DMS153 (cell line): ENCODE data around the gene NRARP.
A peak's percentile ranks its signal among the peaks of the same experiment; 100 is the strongest.

ENCODE experiments used
- DNase-seq: peaks from one replicate; lab custom pipeline; 2025; lab: John Stamatoyannopoulos, UW

The NRARP gene

DNA sequence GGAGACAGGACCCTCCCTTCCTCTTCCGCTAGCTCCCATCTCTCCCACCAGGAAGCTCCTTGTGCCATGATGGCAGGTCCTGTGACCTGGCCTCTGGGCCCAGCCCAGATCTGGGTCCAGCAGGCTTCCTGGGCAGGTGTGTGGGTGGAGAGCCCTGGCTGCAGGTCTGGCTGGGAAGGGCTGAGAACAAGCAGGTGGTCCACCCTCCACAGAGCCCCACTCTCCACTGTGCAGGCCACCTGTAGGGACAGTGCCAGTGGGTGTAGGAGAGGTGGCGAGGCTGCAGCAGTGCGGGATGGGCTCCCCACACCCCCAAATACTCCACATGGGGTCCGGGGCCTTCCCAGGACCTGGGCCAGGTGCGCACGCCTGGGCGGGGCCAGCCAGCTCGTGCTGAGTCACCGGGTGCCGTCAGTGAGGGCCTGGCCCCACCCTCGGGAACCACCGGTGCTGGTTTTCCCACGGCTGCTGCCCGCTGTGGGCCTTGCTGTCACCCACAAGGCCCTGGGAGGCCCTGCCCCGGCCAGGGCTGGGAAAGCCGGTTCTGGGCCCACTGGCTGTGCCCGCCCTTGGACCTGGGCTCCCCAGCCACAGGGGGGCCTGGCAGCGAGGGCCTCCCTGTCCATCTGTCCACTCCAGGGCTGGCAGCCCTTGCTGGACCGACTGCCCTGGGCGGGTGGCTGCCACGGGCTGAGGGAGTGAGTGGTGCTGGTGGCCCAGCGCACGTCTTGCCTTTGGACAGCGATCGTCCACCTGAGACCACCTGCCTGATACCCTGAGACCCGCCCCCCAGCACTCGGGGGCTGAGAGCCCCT lies 9.3 kb upstream of the NRARP start:
- DNase-seq = peak; percentile 53

DNA sequence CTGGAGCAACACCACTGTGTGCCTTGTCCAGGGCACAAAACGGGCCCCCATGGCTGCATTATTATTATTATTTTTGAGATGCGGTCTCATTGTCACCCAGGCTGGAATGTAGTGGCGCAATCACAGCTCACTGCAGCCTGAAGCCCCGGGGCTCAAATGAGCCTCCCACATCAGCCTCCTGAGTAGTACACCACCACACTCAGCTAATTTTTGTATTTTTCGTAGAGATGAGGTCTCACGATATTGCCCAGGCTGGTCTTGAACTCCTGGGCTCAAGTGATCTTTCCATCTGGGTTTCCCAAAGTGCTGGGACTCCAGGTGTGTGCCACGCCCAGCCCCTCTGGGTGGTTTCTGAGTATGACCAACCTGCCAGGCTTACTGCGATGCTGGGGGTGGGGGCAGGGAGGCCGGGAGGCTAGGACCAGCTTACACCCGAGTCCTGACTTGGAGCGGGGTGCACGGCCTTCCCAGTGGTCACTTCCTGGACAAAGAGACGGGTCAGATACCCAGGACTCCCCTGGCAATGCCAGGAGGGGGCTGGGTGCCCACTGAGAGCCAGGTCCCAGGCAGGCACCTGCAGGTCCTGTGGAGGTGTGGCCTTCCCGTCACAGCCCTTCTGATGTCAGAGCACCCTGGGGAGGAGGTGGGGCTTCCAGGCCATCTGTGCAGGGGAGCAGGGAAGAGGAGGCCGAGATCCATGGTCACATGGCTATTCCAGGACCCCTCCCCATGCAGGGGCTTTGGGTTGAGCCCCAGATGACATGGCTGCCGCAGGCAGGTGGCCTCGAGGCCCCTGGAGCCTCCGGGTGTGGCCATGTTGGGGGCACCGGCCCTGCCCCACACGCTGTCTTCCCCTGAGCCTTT lies 8.3 kb upstream of the NRARP start:
- peak; percentile 79 for DNase-seq

DNA sequence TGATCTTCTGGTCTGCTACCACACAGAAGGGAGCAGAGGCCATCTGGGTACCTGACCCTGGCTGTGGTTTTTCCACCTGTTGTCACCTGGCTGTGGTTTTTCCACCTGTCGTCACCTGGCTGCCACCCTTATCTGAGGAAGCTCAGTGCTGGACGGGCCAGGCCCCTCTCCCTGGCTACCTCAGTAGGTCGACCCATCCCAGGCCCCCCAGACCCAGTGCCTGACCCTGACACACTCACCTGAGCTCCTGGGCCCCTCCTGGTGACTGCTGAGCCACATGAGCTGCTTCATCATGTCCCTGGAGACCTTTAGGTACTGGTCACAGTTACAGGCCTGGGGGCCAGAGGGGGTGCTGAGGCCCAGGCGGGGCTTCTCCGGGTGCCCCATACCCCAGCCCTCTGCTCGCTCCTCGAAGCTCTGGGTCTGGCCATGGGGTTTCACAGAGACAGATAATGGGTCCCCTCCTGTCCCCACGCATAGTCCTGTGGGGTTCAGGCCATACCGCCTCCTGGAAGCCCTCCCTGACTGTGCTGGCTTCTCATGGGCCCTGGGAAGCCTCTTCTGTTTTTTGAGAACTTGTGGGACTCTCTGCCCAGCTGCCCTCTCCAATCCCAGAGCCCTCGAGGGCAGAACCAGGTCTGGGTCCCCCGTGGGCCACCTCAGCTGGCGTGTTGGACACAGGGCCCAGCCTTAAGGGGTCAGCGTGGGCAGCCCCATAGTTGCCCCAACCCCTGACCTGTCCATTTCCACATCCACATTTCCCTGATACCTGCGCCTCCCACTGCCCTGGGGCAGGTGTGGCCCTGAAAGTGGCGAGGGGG lies 7.5 kb upstream of the NRARP start:
- no peak for DNase-seq

DNA sequence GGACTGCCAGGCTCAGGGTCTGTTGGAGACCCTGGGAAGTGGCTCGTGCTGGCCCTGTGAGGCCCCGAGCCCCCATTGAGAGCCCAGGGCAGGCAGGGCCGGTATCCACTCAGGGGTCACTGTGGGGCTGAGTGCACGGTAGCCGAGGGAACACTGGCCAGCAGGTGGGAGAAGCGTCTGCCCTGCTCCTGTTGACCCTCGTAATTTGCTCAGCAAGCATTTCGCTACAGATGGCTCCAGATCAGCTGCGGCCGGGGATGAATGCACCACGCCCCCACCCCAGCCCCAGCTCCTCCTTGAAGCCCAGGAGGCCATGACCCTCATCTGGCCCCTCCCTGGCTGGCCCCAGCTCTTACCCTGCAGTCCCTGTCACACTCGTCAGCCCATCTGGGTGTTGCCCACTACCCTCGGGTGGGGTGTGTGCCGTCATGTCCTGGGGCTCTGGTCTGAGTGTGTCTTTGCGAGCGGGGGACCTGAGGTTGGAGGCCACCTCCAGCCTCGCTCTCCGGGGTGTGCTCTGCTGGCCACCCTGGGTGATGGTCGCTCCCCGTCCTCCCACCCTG lies 6.1 kb upstream of the NRARP start:
- no peak for DNase-seq

DNA sequence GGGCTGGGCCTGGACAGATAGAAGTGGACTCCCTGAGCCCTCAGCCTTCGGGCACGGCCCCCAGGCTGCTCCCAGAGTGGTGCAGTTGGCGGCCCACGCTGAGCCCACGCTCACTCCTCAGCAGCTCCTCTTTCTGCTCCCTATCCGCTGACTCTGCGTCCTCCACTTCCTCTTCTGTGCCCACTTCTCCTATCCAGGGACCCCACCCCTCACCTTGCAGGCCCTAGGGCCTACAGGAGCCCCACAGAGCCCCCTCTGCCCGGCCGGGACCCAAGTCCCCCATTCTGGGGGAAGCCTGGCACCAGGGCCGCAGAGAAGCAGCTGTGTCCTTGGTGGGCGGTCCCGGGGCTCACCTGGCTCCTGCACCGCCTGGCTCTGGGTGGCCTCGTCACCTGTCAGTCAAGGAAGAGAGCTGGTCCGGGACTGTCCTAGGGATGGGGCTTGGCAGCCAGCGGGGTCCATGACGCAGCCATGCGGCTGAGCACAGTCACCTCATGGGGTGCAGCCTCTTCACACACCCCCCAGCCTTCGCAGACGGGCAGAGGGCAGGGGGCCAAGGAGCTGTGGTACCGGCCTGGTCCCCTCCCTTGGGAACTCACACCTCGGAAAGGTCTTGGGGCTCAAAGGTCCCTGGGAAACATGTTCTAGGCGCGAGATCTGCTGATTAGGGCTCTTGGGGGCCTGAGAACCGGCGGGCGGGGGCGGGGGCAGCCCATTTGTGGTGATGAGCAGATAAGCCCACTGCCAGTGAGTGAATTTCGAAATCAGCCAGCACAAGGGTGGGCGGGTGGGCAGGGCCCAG lies 5.4 kb upstream of the NRARP start:
- DNase-seq = no peak

DNA sequence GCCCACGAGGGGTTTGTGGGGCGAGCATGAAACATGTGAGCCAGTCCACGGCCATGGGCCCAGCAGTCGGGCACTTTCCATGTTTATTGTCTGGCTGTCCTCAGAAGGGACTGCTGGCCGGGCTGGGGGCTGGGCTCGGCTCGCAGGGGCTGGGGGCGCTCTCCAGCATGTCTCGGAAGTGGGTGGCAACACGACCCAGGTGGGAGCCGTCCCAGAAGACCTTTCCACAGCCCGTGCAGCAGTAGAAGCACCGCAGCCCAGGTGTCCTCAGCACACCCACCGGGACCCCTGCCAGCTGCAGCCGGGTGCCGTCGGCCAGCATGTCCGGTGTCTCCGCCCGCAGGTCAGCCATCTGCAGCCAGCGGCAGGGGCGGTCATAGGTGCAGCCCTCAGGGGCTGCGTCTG lies 4.8 kb upstream of the NRARP start:
- no peak for DNase-seq

DNA sequence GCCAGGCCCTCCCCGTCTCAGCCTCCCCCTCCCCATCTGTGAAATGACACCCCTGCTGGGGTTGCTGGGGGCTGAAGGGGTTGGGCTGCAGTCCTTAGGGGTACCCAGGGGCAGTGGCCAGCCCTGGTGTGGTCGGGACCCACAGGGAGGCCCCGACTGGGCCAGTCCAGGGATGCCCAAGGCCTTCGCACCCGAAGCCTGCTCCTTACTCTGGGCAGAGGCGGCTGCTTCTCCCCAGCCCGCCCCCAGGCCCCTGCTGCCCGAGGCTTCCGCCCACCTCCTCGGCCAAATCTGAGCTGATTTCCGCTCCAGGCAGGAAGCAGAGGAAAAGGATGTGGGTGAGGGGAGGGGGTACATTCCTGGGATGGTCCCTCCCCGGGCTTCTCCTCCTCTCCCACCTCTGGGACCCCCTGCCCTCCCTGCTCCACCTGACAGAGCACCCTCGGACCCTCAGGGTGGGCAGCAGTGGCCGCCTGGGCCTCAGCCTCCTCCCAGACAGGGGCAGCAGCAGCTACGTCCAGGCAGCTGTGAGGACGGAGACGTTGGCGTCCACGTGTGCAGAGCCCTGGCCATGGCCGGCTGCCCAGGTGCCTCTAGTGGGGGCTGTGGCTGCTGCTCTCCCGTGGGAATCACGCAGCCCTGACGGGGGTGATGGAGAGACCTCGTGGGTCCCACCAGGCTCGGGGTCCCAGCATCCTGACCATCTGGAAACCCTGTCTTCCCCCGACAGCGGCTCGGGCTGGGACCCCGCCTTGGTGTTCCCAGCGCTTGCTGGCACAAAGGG lies 4.2 kb upstream of the NRARP start:
- no peak for DNase-seq

DNA sequence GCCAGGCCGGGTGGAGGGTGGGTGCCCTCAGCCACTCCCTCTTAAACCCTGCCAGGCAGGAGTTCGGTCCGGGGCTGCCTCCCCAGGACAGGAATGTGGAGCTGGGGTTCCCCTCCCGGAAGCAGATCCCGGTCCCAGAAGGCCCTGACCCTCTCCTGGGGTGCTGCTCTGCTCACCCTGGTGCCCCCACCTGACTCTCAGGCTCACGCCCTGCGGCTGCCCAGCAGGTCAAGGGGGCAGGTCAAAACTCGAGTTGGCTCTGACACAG lies 3.7 kb upstream of the NRARP start:
- no peak for DNase-seq

DNA sequence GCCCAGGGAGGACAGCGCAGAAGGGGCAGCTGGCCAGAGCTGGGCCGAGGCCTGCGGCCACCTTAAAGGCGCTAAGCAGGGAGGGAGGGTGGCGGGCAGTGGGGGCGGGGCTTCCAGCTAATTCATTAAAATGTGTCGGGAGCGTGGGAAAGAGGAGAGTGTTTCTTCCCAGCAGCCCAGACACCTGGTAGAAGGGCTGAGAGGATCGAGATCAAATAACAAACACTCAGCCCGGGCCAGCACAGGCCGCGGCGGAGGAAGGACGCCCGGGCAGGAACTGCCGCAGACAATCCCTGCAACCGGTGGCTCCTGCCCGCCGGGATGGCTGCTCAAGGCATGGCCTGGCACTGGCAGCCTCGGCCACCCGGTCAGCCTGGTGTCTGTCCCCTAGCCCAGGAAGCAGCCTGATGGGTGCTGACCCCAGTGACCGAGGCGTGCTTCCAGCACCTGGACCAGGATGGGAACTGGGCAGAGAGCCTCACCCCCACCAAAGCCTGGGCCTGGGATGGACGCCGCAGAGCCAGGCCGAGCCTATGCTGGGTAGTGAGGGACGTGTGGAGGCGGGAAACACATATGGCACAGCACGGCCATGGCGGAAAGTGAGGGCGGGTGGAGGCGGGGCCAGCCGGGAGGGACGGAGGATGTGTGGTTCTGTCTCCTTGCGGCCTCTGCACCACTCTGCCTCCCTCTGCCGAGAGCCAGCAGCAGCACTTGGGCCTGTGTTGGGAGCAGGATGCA lies 3.2 kb upstream of the NRARP start:
- DNase-seq = peak; percentile 77

DNA sequence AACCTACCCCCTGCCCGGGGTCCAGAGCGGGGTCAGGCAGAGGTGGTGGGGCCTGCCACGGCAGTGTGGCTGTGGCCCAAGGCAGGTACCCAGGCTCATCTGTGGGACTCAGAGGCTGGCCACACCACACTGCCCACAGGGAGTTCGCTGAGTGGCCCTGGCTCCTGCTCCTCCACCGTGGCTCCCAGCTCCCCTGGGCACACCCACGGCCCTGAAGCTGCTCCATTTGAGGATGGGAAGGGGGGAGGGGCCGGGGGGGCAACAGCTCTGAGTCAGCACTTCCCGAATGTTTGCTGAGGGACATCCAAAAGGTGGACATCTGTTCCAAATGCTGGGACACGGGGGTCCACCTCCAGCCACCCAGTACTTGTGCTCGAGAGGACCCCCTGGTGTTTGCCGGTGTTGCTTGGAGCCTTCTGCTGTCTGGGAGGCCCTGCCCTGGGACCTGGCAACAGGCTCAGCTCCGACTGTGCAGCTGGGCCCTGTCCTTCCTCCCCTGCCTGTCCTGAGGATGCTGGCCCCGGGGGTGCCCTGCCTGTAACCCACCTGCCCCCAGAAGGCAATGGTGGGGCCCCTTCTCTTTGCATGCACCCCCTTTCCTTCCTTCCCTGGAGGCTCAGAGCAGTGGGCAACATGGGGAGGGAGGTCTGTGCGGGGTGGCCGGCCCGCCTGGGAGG lies 2.5 kb upstream of the NRARP start:
- DNase-seq = peak; percentile 11

DNA sequence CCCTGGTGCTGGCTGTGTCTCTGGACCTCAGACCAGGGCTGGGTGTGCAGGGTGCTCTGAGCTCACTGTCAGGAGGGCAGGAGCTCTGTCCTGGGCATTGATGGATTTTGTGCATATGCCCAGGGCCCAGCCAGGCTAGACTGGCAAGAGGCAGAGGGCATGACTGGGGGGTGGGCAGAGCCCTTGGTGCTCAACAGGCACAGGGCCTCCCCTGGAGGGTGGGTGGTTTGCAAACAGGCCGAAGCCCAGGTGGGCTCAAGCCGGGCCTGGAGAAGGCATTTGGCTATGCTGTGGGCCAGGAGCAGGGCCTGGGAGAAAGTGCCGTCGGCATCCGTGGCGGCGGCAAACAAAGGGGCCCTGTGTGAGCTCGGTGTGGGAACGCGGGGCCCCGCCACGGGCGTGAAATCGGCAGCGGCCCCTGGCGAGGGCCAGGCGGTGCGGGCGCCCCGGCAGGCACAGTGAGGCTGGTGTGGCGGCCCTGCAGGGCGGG lies 1.9 kb upstream of the NRARP start:
- no peak for DNase-seq

DNA sequence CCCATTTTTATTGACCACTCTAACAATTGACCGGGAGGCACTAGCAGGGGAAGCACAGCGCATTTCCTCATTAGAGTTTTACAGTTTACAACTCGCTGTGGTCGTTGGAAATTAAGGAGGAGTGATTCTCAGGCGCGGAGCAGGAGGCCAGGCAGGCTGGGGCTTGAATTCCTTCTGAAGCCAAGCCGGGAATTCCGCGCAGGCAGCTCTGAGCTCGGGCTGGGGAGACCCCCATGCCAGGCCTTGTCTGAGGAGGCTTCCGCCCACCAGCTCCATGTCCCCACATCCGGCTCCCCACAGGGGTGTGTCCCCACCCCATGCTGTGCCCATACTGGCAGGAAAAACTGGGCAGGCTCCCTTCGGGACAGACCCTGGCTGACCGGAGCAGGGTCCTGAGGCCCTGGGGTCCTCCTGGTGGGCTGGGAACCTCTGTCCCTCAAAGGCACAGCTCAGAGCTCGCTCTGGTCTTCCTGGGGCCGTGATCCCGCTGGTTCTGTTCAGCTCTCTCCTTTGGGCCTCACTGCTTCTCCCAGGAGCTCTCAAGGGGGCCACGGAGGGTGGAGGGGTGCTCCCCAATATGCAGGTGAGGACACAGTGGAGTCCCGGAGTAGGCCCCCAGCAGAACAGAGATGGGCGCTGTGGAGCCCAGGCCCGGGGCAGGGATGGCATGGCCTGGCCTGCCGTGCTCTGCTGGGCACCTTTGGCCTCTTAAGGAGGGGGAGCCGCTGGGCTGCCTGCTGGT lies 1.3 kb upstream of the NRARP start:
- DNase-seq = no peak

DNA sequence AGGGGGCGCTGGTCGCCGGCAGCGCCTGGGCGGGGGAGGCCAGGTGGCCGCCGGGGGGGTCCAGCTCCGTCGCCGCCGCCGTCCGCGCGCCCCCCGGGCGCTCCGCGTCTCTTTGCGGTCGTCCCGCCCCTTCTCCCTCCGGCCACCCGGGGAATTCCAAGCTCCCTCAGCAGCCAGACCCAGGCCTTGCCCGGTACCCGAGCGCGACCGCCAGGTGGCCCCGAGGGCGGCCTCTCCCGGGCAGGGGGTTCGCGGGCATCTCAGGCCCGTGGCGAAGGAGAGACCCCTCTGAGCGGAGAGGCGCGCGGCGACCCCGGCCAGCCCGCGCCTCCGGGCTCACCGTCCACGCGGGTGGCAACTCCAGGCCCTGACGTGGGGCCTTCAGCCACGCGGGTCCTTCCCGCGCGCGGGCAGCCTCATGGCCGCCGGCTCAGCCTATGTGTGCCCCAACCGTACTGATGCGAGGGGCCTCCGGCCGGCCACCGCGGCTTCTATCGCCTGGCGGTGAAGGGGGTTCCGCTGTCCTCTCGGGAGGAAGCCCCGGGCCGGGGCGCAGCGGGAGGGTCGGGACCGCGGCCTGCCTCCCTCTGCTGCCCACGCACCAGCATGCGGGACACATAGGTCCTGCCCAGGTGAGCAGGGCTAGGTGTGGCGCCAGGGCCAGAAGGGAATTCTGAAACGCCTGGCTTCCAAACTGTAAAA lies 529 bp upstream of the NRARP start:
- DNase-seq = peak; percentile 74

DNA sequence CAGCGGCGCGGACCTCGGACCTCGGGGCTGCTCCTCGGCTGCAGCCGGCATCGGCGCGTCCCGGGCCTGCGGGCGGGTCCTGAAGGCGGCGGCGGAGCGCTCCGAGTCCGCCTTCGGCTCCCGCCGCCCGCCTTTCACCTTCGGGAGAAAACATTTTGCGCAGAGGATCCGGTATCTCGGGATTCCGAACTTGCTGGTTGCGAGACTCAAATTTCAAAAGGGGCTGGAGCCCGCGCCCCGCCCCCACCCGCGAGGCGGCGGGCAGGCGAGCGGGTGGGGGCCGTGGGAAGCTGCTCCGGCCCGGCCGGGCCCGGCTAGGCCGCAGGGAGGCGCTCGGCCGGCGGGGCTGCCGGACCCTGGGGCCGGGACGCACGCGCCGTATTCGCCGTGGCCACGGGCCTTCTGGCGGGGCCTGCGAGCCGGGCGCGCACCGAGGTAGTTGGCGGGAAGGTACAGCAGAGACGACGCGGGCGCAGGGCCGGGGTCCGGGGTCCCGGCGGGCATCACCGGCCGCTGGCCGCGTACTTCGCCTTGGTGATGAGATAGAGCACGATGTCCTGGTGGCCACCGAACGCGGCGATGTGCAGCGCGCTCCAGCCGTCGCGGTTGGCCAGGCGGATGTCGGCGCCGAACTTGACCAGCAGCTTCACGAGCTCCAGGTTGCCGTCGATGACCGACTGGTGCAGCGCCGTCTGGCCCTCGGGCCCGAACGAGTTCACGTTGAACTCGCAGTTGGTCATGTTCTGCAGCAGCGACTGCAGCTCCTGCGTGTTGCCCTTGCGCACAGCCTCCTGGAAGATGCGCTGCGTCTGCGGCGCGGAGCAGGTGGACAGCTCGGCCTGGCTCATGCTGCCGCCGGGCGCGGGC lies 757 bp downstream of the NRARP start:
- peak; percentile 30 for DNase-seq

DNA sequence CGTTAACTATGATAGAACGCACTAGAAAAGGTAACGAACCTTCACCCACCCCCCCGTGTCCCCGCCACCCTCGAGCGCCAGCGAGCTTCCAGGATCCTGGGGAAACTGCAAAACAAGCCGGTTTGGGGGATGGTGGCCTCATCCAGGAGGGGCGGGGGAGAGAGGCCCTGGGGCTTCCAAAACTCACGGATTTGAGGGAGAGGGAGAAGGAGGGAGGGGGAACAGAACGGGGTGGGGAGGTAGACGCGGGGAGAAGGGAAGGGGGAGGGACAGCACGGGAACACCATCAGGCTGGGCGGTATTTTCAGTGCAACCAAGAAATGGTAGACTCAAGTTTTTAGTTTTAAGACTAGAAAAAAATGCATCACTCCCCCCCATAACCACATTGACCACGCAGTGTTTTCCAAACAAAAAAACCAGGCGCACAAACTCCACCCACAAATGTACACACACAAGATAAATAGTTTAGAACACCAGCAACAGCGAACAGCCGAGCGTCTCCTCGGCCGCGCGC lies 1.4 kb downstream of the NRARP start:
- no peak for DNase-seq

DNA sequence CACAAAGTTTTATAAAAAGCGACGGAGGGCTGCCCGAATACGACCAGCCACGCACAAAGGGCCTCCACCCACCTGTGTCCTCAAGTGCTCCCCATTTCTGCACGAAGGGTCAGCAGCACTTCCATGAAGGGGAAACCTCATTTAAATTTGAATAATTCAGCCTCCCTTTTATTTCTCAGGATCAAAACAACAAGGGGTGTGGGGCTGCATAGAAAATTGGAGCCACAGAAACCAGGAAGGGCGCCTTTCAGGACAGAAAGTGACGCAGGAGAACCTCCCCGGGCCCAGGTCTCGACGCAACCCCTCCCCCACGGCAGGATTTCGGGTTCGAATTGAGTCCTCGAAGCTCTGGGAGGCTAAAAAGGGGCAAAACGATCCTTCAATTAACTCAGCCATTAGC lies 2.1 kb downstream of the NRARP start:
- peak; percentile 12 for DNase-seq

DNA sequence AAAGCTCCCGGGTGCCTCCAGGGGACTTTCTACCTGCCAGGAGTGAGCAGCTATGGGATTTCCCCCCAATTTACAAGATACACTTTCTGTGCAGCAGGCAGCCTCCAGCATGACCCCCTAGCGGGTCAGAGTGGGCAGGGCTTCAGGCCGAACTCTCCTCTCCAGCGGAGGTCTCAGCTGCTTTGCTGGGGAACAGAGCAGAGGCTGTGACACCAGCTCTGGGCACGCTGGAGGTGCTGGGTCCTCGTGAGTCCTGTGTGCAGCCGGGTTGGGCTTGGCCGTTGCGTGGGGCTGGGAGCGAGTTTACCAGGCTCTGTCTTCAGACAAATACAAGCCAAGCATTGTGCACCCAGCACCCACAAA lies 2.9 kb downstream of the NRARP start:
- no peak for DNase-seq
